ENCODE data around the gene TTC23.

TTC23 gene

DNA sequence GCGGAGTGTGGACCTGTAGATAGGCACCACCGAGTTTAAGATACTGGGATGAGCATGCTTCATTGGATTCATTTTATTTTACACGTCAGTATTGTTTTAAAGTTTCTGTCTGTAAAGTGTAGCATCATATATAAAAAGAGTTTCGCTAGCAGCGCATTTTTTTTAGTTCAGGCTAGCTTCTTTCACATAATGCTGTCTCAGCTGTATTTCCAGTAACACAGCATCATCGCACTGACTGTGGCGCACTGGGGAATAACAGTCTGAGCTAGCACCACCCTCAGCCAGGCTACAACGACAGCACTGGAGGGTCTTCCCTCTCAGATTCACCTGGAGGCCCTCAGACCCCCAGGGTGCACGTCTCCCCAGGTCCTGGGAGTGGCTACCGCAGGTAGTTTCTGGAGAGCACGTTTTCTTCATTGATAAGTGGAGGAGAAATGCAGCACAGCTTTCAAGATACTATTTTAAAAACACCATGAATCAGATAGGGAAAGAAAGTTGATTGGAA, 115.0 kb downstream of the TTC23 start:
- DNase-seq, result no peak

DNA sequence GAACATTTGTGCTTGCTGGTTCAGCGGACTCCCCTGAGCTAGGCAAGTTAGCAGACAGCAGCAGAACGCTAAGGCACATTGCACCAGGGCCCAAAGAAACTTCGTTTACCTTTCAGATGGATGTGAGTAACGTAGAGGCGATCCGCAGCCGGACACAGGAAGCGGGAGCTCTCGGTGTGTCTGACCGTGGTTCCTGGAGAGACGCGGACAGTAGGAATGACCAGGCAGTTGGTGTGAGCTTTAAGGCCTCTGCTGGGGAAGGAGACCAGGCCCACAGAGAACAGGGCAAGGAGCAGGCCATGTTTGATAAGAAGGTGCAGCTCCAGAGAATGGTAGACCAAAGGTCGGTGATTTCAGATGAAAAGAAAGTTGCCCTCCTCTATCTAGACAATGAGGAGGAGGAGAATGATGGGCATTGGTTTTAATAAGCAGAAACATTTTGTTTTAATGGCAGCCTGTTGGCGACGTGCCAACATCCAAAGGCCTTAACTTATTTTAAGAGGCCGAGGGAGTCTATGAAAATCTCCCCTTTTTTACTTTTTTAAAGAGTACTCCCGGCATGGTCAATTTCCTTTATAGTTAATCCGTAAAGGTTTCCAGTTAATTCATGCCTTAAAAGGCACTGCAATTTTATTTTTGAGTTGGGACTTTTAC, 116.6 kb downstream of the TTC23 start:
- DNase-seq, result no peak

DNA sequence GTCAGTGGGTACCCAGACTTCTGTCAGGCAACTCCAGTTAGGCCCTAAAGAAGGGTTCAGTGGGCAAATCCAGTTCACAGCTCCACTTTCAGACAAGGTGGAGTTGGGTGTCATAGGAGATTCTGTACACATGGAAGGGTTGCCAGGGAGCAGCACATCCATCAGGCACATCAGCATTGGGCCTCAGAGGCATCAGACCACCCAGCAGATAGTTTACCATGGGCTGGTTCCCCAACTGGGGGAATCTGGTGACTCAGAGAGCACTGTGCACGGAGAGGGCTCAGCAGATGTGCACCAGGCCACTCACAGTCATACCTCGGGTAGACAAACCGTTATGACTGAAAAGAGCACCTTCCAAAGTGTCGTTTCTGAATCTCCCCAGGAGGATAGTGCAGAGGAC, 117.3 kb downstream of the TTC23 start:
- no peak for DNase-seq

DNA sequence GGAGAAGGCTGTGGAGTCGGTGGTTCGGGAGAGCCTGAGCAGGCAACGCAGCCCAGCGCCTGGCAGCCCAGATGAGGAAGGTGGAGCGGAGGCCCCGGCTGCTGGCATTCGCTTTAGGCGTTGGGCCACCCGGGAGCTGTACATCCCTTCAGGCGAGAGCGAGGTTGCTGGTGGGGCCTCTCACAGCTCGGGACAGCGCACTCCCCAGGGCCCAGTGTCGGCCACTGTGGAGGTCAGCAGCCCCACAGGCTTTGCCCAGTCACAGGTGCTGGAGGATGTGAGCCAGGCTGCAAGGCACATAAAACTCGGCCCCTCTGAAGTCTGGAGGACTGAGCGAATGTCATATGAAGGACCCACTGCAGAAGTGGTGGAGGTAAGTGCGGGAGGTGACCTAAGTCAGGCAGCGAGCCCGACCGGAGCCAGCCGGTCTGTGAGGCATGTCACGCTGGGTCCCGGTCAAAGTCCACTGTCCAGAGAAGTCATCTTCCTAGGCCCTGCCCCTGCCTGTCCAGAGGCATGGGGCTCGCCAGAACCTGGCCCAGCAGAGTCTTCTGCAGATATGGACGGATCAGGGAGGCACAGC, 117.8 kb downstream of the TTC23 start:
- DNase-seq, result no peak

DNA sequence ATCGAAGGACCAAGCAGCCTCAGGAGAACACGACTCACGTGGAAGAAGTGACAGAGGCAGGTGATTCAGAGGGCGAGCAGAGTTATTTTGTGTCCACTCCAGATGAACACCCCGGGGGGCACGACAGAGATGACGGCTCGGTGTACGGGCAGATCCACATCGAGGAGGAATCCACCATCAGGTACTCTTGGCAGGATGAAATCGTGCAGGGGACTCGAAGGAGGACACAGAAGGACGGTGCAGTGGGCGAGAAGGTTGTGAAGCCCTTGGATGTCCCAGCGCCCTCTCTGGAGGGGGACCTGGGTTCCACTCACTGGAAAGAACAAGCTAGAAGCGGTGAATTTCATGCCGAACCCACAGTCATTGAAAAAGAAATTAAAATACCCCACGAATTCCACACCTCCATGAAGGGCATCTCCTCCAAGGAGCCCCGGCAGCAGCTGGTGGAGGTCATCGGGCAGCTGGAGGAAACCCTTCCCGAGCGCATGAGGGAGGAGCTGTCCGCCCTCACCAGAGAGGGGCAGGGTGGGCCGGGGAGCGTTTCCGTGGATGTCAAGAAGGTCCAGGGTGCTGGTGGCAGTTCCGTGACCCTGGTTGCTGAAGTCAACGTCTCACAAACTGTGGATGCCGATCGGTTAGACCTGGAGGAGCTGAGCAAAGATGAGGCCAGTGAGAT, 118.5 kb downstream of the TTC23 start:
- DNase-seq, result no peak

DNA sequence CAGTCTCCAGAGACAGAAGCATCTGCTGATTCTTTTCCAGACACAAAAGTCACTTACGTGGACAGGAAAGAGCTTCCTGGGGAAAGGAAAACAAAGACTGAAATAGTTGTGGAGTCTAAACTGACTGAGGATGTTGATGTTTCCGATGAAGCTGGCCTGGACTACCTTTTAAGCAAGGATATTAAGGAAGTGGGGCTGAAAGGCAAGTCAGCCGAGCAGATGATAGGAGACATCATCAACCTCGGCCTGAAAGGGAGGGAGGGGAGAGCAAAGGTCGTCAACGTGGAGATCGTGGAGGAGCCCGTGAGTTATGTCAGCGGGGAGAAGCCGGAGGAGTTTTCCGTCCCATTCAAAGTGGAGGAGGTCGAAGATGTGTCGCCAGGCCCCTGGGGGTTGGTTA, 119.1 kb downstream of the TTC23 start:
- DNase-seq, result no peak

DNA sequence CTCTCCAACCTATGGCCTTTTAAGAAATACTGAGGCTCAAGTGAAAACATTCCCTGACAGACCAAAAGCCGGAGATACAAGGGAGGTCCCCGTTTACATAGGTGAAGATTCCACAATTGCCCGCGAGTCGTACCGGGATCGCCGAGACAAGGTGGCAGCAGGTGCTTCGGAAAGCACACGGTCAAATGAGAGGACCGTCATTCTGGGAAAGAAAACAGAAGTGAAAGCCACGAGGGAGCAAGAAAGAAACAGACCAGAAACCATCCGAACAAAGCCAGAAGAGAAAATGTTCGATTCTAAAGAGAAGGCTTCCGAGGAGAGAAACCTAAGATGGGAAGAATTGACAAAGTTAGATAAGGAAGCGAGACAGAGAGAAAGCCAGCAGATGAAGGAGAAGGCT, 119.7 kb downstream of the TTC23 start:
- no peak for DNase-seq

DNA sequence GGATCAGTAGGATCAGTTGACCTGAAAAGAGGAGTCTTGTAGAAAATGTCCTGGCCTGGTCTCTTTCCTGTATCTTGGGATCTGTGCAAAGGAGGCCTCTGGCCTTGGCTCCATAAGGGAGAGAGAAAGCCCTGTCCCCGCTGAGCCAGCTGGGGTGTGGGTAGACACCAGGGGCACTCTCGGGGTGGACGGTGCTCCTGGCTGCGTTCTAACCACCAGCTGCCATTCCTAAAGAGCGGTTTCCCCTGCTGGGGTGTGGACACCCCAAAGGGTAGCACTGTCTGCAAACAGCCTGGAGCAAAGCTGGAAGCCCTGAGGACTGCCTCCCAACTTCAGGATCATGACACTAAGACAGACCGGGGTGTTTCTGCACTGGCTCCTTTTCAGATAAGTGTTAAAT, 121.0 kb downstream of the TTC23 start:
- DNase-seq, result no peak

DNA sequence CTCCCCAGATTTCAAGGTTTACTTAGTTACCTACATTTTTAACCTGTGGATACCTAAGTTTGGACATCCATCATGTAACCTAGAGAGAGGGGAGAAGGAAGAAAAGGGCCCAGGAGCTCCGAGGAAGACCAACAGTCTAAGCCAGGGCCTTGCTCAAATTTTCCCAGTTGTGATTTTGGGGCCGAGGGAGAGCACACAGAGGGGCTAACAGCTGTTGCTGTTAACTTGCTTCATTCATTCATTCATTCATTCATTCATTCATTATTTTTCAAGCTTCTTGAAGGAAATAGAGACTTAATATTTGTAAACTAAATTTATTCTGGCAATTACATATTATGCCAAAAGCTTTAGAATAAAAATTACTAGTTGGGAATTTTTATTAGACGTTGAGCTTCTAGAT, 121.6 kb downstream of the TTC23 start:
- no peak for DNase-seq

DNA sequence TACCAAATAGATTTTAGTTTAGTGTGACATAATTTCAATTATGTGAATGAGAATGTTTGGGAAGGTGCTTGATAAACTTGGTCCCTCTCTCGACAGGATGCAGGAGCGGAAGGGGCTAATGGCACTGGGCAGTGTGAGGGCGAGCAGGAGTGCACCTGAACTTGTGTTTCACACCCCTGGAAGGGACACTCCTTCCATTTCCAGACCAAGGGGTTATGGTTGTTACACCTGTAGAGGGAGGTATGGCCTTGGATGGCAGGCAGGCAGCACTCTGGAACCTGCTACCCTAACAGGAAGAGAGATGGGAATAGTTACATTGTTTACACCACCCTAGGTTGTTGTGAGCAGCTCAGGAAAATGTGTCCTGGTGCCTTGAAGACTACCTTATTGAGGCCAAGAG, 122.5 kb downstream of the TTC23 start:
- DNase-seq, result no peak

DNA sequence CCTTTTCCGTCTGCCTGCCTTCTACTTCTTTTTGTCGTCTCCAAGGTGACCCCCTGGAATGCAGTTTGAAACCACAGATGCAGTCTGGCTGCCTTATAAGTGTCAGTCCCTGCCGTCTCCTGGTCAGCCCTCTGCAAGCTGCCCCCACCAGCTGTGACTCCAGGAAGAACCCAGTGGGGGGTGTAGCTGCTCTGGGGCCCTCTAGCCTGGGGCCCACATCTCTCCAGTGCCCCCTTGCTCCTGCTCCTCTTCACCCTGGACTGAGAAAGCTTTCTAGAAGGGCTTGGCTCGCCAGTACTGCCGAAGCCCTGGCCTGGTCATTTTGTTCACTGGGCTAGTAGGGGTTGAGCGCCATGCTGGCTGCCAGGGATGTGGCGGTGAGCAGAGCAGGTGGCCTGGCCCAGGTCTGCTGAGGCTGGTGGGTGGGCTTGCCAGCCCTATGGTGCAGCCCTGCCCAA, 123.2 kb downstream of the TTC23 start:
- DNase-seq, result no peak

DNA sequence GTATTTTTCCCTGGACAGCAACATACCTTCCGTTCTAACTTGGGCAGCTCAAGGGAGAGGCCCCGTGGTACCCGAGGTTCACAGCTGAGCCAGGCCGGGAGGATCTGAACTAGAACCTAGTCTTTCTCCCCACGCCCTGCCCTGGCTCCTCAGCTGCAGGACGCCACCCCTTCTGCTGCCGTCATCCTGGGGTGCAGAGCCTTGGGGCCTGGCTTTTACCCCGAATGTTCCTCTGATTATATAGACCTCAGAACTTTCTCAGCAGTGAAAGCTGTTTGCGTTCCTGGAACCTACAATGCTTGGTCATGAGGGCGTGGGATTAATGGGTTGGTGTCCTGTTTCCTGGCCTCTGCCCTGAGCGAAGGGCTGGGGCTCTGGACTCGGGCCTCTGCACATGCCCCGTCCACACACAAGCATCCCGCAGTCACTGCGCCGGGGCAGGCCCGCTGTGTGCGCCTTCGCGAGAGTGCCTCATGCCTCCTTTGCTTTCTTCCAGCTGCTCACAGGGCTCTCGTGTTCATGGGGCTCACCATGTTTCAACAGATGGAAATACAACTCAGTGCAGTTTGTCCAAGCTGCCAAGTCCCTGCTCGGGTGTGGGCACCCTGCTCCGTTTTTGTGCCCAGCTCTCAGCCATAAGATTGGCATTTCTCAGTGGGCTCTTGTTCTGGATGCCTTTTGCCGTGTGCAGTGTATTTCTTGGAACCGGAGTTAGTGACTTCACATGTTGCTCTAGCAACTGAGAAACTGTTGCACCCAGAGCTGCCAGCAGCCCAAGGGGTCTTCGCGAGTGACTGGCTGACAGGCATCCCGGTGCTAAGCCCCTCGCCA, 124.1 kb downstream of the TTC23 start:
- DNase-seq, result no peak

DNA sequence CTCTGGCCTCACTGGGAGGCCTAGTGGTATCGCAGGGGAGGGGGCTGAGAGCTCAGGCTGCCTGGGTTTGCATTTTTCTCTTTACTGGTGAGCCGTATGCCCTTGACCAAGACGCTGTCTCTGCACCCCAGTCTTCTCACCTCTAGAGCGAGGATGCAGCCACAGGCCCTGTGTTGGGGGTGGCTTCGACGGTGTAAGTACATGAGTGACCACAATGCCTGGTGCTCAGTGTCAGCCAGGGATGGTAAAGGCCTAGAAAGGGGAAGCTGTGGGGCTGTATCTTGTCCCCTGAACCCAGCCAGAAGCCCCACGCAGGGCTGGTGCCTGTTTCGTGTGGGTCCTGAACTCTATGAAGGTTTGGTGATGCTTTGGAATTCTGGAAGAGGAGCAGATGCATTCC, 124.7 kb downstream of the TTC23 start:
- DNase-seq, result no peak

DNA sequence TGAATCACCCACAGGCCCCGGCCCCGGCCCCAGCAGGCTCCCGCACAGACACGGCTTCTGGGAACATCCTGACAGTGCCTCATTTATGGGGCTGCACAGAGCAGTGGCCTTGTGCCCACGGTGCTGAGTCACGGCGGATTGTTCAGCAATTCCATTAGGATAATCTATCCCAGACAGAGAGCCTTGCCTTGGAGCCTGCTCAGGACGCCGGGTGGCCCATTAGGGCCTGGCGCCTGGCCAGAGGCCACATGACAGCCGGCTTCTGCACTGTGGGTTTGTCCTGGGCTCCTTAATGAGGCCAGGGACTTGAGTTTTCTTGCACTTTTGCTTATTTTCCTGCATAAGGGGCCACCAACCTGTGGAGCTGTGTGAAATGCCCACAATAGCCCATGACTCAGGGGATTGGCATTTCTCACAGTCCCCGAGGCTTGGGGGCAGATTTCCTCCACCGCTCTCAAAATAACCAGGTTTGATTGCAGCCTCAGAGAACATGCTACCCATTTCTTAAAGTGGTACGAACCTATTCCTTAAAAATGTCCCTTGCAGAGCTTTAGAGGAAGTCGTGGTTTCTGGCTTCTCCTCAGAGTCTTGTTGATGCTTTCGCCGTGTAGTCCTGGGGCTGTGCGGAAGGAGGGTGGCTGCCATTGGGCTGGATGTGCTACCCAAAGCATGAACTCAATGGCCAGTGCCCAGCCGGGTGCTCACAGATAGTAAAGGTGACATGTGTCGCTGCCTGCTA, 125.5 kb downstream of the TTC23 start:
- peak; percentile 93 for DNase-seq

DNA sequence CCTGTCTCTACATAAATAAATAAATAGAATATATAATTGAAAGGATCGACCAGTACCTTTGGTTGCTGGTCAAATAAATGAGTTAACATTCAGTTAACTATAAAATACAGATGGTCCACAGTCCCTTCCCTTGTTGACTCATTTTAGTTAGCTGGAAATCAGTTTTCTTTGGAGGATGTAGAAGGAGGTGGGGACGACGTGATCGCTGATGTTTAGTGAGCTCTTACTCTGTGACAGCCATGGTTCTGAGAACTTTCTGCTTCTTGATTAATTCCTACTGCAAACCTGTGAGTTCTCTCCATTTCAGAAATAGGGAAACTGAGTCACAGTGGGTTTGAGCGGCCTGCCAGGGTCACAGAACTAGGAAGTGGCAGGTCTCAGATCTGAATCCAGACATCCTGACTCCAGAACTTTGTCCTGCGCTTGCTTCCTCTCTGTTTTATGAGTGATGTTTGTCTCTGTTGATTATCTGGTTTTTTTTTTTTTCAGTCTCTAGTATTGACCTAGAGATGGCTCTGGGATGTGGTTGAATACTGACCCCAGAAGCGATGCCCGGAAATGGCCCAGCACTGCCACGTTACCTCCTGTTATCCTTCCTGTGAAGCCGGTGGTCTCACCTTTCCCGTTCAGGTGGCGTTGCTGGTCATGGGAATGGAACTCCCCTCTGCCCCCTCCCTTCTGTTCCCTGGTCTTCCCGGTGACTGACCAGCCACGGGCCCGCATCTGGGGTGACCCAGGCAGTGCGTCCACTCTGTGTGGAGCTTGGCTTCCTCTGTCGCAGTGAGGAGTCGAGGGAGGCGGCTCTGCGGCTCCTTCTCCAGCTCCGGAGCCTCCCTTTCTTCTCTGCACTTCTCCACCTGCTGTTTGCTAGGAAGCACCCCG, 126.3 kb downstream of the TTC23 start:
- DNase-seq, result no peak

DNA sequence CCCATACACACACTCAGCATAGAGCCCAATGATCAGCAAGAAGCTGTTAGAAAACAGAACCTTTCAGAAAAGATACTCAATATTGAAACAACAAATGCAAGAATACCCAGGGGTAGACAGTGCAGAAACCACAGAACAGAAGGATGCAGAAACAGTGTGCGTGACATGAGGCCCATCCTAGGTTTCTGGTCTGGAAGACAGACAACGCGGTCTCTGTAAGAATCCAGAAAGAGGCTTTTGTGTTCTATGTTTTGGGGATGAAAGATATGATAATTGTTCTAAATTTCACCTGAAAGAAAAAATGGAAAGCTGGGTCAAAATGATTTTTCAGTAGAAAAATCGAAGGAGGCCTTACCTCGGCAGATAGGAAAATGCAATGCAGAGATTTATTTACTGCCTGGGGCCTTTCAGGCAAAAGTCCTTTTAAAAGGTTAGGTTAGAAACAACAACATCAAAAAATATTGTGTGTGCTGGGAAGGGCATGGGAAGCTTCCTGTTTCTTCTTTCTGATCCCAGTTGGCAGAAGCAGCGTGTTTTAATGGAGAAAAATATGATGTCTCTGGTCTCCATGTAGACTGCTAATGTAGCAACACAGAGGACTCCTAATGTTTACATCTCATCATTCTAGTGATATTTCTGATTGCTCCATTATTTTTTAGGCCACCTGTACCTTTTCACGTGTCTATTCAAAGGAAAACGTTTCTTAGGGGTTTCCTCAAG, 127.5 kb downstream of the TTC23 start:
- DNase-seq, result no peak

DNA sequence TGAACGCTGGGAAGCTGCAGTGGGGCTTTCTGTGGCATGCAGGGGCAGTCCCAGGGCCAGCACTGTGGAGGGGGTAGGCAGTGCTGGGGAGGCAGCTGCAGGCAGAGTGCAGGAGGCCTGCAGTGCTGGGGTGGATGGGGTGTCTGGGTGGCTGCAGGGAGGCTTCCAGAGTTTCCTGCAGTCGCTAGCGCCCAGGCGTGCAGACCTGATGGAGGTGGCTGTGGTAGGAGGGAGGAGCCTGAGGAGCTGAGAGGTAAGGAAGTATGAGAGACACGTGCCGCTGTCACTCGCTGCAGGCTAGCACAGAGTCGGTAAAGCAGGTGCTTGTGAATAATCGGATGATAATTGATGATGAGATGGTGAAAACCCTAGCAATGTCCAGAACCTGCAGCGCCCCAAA, 128.2 kb downstream of the TTC23 start:
- no peak for DNase-seq

DNA sequence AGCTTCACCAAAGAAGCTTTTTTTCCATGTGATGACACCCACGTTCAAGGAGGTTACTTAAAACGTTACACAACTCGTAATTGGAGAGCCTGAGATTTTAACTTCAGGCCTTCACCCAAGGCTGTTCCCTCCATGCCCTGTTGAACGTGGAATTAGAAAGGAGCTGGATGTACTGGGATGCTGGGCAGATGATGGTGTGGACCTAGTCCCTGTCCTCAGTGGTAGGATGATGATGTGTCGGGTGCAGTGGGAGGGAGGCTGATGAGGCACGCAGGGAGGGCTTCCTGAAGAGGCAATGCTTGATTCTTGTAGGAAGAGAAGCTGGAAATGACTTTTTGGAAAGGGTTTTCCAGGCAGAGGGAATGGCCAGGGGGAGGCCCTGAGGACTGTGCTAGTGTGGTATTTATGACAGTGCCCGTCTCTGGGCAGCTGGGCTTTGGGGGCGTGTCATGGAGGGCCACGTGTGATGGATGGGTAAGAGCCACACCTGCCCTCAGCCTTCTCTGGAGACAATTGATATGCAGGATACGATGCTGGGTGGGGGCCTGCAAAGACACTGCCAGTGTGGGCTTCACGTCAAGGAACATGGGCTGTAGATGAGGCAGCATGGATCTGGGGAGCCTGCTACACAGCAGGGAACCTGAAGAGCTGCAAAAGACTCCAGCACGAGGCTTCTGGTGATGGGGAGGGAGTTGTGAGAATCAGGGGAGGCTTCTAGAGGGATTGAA, 129.2 kb downstream of the TTC23 start:
- DNase-seq, result no peak

DNA sequence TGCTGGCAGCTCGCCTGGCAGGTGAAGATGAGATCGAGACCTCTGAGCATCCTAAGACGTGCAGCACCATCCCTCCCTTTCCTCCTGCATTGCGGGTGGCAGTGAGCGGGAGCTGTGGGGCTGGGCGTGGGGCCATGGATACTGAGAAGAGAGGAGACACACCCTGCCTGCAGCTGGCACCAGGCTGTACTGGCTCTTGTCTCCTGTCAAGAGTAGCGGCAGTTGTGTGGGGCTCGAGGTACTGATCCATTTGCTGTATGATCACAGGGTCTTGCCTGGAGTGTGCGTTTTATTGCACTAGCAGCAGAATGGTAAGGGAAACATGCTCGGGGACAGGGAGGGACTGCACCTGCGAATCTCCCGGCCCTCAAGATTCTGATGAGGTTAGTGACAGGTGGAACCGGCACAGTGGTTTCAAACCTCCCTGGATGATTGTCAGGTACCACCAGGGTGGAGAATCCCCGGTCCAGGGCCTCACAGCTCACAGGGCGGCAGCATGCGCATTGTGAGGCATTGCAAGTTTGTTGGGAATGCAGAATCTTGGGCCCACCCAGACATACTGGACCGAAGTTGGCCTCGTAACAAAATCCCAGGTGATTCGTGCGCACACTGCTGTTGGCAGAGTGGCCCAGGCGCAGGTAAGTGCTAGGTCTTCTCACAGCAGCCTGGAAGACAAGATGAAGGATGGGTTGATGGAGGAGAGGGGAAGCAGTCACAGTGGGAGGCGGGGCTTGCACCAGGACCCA, 130.4 kb downstream of the TTC23 start:
- DNase-seq, result no peak

DNA sequence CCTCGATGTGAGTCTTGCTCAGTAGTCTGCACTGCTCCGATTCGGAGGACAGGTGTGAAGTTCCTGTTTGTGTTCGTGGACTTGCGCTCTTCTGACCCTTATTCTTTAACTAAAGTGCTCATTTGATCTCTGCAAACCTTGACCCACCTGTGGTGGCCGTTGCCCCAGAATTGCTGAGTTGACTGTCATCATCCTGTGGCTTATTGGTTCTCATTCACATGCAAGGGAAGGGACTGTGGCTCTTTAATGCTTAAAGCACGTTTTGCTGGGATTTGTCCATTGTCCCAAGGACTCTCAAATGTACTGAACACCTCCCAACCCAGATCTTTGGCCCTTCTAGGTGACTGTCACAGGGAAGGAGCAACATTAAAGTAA, 131.1 kb downstream of the TTC23 start:
- DNase-seq, result no peak
